HG02798 (cell line): ENCODE results near the gene SEC23B.
"Not testable (repeated sequence)": the region's sequence is repeated elsewhere in the genome, so short reads cannot be mapped to it uniquely, and the experiment has no call there.

Experiments used
- ATAC-seq: cut with Tn5 transposase; IDR thresholded peaks from one replicate; pipeline ENCODE4 v1.9.1; 2021; ENCODE audit warnings: mild to moderate bottlenecking; ENCODE audit not compliant: unreplicated experiment, poor library complexity

SEC23B gene

DNA sequence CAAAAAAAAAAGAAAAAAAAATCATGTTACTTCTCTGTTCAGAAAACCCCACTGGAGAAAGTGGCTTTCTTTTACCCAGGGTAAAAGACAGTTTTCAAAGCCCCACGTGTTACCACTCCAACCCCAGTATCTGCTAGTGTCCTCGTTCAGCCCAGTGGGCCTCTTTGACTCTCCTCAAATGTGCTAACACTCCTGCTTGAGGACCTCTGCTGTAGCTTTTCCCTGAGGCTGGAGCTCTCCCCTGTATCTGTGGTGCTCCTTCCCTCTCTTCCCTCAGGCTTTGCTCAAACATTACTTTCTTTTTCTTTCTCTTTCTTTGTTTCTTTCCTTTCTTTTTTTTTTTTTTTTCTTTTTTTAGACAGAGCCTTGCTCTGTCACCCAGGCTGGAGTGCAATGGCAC is 15.3 kb downstream of the SEC23B start:
- ATAC-seq = no peak

DNA sequence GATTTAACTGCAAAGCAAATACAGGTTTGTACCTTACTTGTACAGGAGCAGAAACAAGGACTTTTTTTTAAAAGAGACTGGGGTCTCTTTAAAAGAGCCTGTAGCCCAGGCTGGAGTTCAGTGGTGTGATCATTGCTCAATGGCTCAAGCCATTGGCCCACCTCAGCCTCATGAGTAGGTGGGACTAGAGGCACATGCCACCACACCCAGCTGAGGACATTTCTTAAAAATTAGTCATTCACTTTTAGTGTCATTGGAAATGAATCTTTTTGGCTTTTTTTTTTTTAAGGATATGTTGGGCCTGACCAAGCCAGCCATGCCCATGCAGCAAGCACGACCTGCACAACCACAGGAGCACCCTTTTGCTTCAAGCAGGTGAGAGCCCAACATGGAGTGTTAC is 16.9 kb downstream of the SEC23B start:
- ATAC-seq = no peak

DNA sequence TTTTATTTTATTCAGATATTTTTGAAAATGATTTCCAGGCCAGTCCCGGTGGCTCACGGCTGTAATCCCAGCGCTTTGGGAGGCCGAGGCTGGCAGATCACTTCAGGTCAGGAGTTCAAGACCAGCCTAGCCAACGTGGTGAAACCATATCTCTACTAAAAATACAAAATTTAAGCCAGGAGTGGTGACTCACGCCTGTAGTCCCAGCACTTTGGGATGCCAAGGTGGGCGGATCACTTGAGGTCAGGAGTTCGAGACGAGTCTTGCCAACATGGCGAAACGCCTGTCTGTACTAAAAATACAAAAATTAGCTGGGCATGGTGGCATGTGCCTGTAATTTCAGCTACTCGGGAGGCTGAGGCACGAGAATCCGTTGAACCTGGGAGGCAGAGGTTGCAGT is 19.0 kb downstream of the SEC23B start:
- ATAC-seq = not testable (repeated sequence)

DNA sequence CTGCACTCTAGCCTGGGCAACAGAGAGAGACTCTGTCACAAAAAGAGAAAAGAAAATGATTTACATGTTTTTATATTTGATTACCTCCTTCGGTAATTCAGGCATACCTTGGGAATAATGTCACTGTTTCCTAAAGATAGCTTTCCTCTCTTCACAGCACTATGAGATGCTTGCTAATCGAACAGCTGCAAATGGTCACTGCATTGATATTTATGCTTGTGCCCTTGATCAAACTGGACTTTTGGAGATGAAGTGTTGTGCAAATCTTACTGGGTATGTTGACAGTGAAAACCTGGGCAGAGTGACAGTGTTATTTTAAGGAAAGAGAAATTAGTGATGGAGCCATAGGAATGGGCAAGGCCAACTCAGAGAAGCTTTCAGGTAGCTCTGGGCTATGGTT is 19.6 kb downstream of the SEC23B start:
- ATAC-seq = no peak

DNA sequence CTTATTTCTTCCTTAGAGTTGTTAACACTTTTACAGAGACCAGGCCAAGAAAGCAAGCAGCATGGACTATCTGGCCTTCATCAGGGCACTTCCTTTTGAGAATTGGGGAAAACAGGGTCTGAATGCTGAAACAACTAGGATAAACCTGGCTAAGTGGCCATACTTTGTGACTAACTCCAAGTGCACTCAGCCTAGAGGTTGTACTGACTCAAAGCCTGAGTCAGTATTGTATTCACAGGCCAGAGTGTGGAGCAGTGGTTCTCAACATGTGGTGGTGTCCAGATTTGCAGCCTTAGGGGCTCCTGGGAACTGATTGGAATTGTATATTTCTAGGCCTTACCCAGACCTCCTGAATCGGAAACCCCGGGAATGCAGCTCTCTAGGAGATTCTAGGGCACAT is 20.1 kb downstream of the SEC23B start:
- no peak for ATAC-seq

DNA sequence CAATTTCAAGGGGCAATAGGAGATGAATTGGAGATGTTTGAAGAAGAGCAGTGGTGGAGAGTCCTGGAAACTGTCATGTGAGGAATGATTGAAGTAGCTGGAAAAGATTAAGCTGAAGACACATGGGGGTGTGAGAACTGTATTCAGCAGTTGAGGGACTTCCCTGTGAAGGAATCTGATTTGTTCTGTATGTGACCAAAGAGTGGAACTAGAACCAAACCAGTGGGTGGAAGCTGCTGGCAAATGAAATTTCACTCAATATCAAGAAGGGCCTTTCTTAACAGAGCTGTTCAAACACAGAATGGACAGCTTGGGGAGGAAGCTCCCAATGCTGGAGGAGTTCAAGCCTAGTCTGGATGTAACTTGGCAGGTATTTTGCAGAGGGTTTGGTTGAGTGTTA is 21.3 kb downstream of the SEC23B start:
- ATAC-seq = no peak

DNA sequence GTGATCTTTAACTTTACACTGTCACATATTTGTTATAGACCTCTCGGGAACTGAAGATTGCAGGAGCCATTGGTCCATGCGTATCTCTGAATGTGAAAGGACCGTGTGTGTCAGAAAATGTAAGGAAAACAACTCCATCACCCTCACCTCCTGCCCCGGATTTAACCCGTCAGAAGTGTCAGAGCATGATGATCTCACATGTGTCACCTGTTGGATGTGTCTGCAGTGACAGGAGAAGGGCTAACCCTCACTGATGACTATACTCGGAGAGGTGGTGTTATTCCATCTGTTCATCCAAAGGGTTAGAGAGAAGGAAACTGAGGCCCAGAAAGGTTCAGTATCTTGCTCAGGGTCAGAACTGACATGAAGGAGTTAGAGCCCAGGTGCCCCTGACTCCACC is 24.9 kb downstream of the SEC23B start:
- ATAC-seq = no peak

DNA sequence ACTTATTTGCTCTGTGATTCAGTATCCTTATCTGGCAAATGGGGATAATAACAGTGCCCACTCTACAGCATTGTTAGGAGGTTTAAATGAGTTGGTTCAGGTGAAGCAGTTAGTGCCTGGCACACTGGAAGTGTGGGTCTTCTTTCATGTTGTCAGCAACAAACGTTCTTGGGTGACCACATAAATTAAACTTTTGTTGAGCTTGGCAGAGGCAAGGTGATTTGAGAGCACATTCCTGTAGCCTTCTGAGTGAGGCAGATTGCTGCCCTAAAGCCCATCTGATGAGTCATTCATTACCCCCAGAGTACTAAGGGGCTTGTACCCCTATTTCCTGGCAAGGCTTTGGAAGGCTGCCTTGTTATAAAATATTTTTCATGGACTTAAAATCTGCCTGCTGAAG is 25.8 kb downstream of the SEC23B start:
- ATAC-seq = no peak

DNA sequence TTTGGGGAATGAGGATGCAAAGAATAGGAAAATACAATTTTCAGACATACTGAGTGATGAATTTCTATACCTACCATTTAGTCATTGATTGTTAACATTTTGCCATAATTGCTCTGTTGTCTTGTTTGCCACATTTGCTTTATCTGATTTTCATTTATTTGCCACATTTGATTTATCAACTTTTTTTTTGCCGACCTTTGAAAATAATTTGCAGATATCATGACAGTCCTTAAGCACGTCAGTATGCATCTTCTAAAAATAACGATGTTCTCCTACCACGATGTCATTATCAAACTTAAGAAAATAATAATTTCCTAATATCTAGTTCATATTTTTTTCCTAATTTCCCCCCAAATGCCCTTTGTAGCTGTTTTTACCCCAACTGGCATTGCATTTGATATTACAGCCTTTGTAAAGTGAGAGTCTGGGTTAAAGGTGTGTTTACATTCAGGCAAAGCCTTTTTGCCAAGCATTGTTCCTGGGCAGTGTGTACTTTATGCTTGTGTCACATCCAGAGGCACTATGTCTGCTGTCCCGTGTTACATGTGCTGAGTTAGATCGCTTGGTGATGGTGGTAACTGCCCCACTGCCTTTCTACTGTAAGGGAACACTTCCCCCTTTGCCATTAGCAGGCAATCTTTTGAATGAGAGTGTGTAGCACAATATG is 26.4 kb downstream of the SEC23B start:
- no peak for ATAC-seq

DNA sequence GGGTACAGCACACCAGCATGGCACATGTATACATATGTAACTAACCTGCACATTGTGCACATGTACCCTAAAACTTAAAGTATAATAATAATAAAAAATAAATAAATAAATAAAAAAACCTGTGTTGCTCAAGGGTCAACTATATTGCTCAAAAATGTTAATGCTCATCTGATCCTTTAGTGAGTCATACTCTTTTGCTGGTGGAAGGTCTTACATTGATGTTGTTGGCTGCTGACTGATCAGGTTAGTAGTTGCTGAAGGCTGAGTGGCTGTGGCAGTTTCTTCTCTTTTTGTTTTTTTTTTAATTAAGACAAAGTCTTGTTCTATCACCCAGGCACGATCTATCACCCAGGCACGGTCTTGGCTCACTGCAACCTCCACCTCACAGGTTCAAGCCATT is 29.9 kb downstream of the SEC23B start:
- no peak for ATAC-seq

DNA sequence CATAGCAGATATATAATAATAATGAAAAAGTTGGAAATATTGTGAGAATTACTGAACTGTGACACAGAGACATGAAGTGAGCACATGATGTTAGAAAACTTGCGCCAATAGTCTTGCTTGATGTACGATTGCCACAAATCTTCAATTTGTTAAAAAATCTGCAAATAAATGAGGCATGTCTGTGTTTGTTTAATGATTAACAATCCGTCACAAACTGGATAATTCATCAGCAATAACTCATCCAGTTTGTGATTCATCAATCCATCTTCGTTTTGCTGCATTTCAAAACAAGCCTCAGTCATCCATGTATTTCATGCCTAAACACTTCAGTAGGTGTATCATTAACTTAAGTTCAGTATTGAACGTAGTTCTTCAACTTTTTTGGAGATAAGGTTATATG is 34.0 kb downstream of the SEC23B start:
- ATAC-seq = no peak

DNA sequence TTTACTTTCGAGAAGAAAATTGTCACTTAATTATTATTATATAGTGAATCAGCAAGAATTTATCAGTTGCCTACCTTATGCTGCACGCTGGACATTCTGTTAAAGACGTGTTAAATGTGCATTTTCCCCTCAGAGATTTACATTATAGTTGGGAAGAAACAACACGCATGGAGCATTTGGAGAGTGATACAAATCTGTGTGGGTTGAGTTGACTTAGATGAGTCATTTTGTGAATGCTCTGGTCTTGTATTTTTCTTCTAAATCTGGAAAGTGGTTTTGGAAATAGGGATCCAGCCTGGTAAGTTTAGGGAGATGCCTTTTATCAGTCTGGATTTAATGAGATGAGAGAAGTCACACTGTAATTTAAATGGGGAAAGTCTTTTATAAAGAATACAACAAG is 35.5 kb downstream of the SEC23B start:
- no peak for ATAC-seq

DNA sequence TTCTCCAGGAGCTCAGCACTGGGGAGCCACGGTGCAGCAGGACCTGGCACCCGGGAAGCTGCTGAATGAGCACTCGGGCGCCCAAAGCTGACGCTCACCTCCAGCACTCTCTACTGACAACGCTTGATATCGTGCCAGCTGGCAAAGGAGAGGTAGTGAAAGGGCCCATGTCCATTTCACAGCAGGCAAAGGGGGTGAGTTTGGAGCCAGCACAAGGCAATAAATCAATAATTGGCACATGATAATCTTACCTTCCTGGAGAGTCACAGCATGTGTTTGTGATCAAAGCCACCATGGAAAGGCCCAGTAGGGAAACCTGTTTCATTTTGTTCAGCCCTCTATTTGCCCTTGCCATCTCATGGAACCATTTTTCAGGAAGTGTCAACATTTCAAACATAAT is 36.2 kb downstream of the SEC23B start:
- no peak for ATAC-seq

DNA sequence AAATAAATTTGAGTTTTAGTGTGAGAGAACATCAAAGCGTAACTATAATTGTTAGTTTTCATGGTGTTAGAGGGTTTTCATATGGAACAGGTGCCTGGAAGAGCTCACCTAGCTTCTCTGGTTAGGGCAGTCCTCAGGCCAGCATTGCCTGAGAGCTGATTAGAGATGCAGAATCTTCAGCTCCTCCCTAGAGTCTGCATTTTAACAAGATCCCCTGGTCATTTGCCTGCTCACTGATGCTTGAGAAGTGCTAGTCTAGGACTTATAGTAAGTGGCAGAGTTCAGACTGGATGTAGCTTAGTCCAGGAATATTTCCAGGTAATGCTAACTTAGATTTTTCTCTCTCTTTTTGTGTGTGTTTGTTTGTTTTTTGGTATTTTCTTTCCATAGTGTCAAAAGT is 37.8 kb downstream of the SEC23B start:
- ATAC-seq = no peak

DNA sequence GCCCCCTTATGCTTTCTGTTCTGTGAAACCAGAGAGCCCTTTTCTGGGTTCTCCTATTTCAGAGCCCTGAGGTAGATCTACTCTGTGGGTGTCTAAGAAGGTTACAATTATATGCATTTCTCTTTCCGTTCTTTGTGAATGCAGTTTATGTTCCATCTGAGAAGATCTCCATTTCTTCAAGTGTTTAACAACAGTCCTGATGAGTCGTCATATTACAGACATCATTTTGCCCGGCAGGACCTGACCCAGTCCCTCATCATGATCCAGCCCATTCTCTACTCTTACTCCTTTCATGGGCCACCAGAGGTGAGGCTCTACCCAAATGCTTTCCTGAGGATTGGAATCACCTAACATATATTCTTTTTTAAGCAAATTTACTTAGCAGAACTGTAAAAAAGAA is 40.7 kb downstream of the SEC23B start:
- ATAC-seq = no peak

DNA sequence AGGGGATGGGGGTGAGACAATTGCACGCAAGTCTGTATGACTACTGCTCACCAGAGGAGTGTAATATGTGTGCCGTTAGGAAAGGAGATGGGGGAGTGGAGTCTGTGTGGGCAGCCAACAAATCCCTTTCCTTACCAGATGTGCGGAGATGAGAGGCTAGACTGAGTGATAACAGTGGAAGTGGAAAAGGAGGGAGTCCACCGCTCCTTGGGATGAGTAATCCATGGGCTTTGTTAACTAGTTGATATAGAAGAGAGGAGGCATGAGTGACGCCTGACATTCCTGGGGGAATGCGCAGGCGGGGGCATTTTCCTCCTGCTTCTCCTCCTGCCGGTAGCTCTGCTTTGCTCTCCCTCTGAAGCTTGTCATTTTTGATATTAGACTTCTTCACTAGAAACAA is 46.0 kb downstream of the SEC23B start:
- ATAC-seq = no peak

DNA sequence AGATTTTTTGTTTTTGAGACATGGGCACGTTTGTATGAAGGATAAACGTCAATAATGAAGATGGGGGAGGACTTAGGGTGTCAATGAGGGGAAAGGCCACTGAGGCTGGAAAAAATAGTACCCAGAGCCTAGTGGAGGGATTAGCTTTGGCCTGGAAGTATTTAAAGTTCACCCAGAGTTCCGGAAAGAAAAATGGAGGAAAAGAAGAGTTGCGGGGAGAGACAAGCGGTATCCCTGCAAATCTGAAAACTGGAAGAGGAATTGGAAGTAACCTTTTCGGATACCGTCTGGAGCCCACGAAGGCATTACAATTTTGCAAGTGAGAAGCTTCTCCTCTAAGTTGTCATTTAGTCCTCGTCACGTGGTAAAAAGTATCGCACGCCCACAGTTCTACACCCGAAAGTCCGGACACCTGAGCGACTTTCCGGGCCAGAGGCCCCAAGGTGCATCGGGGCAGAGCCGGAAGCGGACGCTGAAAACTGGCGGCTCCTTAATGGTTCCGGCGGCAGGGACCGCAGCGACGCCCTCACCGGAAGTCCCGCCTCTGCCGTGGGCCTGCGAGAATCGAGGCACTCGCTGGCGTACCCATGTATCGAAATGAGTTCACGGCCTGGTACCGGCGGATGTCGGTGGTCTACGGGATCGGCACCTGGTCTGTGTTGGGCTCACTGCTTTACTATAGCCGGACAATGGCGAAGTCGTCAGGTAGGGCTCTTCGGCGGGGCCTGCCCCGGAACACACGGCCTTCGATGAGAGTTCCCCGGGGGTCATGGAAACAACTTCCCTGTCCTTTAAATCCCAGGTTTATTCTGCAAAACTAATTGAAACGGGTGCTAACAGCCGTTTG is 59.4 kb downstream of the SEC23B start, which contains the start of gene SMIM26:
Gene SMIM26 (plus strand): TSS at position 541 of the 847 bp plus-strand sequence. CDS start 47 bp downstream, at position 588.
- peak; percentile 99 for ATAC-seq

DNA sequence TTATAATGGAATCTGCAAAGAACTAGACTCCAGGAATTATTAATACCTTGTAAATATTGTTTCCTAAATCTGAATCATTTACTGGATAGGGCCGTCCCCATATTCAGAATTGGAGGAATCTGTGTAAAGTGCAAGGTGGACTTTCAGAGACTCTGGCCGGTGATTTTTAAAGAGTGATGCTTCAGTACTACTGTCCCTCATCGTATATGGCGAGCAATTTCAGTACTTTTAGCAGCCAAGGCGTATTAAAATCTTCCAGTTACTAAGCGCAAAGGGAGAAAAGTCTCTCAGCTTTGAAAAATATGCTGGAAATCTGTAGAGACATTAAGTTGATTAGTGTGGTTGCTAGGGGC is 60.0 kb downstream of the SEC23B start:
- ATAC-seq = no peak

DNA sequence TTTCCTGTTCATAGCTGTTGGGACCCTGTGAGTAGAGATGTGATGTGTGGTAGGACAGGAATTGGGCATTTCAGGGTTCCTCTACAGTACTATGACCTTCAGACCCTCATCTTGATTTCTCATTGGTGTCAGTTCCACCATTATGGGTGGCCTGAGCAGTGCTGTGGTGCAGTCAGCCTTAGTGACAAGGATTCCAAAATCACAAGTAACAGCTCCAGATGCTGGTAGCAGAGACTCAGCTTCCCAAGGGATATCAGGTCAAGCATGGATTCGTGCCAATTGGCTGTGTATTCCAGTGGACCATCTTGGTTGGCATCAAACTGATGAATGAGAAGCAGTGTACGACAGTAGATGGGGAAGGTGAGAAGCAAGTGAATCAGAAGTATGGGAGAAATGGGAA is 63.3 kb downstream of the SEC23B start:
- ATAC-seq = no peak

DNA sequence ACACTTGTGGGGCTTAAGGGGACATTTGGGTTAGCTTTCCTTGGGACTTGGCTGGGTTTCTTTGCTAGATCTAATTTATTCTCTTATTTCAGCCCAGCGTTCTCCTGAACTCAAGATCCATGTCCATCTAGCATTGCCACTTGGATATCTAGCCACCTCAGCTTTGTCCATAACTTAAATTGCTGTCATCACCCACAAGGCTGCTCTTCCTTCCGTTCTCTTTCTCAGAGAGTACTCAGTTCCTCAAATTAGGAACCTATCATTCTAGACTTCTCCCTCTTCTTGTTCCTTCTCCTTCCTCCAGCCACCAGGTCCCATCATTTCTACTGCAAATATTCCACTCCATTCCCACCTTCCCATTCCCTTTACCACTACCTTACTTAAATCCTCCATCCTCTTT is 63.8 kb downstream of the SEC23B start:
- no peak for ATAC-seq

DNA sequence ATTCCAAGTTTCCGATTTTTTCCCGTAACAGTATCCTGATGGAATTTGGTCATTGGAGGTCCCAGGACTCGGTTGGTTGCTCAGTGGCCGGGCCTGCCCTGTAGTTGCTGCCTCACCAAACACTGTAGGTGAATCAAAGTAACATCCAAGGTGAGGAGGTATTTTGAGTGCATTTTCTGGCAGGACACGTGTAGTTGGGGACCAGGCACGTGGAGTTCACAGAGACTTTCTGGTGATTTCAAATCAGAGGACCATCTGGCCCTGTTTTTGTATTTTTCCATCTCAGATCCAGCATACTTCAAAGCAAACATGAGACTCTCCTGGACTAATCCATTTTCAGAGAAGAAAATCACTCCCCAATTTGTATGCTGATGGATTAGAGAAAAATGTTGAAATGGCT is 70.2 kb downstream of the SEC23B start:
- no peak for ATAC-seq

DNA sequence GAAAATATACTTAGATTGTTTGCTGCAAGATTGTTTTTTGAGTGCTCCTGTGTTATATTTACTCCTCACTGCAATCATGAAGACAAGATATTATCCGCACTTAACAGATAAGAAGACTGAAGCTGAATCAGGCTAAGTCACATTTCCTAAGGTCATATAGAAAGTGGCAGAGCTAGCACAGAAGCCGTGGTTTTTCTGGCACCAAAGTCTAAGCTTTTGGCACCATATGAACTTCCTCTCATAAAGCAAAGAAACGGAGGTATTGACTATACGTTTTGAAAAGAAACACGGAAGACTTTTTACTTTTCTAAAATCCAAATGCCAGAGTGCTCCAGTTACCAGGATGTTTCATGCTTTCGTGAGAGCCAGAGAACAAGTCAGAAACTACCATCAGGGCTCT is 70.8 kb downstream of the SEC23B start:
- no peak for ATAC-seq
